Neuronal stem cell (in vitro differentiated cells): ENCODE results near the gene EOMES.
A peak's percentile ranks its signal among the peaks of the same experiment; 100 is the strongest.

ENCODE experiments used
- DNase-seq: peaks from one replicate; pipeline ENCODE4 v3.0.0-alpha.2; 2013; ENCODE audit warnings: low spot score
- H2AFZ ChIP-seq: one replicate; pipeline ENCODE4 v1.6.1; 2013; ENCODE audit warnings: mild to moderate bottlenecking, low read length, inconsistent platforms
- H2AK5ac ChIP-seq: 2 replicates; pipeline ENCODE4 v1.6.1; 2013; ENCODE audit warnings: low read depth, mild to moderate bottlenecking, inconsistent platforms, low read length, moderate library complexity, mixed read lengths
- H2BK120ac ChIP-seq: 2 replicates; pipeline ENCODE4 v1.6.1; 2013; ENCODE audit warnings: low read depth, mild to moderate bottlenecking, inconsistent platforms, low read length, moderate library complexity, mixed read lengths
- H2BK12ac ChIP-seq: one replicate; pipeline ENCODE4 v1.6.1; 2013; ENCODE audit warnings: low read length, inconsistent platforms
- H2BK15ac ChIP-seq: 2 replicates; pipeline ENCODE4 v1.6.1; 2013; ENCODE audit warnings: mild to moderate bottlenecking, low read length, inconsistent platforms, mixed read lengths
- H2BK5ac ChIP-seq: one replicate; pipeline ENCODE4 v1.6.1; 2013; ENCODE audit warnings: inconsistent platforms, mild to moderate bottlenecking, low read length, moderate library complexity
- H3K14ac ChIP-seq: one replicate; pipeline ENCODE4 v1.6.1; 2013; ENCODE audit warnings: low read length, inconsistent platforms
- H3K18ac ChIP-seq: 2 replicates; pipeline ENCODE4 v1.6.1; 2013; ENCODE audit warnings: low read length, inconsistent platforms
- H3K23ac ChIP-seq: 2 replicates; pipeline ENCODE4 v1.6.1; 2013; ENCODE audit warnings: low read depth, mild to moderate bottlenecking, mixed read lengths, low read length, inconsistent platforms; ENCODE audit not compliant: poor library complexity
- H3K27ac ChIP-seq: replicated peaks from 3 replicates; pipeline ENCODE4 v1.5.1; 2013; ENCODE audit warnings: low read length, inconsistent platforms
- H3K27me3 ChIP-seq, 3 experiments: 2 replicates each; pipeline ENCODE4 v1.6.1; 2013; ENCODE audit warnings: low read length in 3 of 3, mild to moderate bottlenecking in 2 of 3, inconsistent platforms in 1 of 3, low read depth in 1 of 3, mixed read lengths in 1 of 3, moderate library complexity in 1 of 3; ENCODE audit not compliant: control insufficient read depth in 3 of 3, insufficient read depth in 3 of 3
- H3K36me3 ChIP-seq, 2 donors: replicated peaks in 1 of 2; 2 replicates each; pipeline ENCODE4 v1.6.1; 2013; ENCODE audit warnings: low read length in 2 of 2; ENCODE audit not compliant: control insufficient read depth in 2 of 2, insufficient read depth in 2 of 2
- H3K4ac ChIP-seq: 2 replicates; pipeline ENCODE4 v1.6.1; 2013; ENCODE audit warnings: inconsistent platforms, mild to moderate bottlenecking, low read length, moderate library complexity
- H3K4me1 ChIP-seq, 2 donors: 1 replicate in 1 of 2; 2 replicates in 1 of 2; pipeline ENCODE4 v1.6.1; 2013; ENCODE audit warnings: low read length in 2 of 2, low read depth in 1 of 2; ENCODE audit not compliant: control insufficient read depth in 2 of 2, insufficient read depth in 1 of 2
- H3K4me2 ChIP-seq: one replicate; pipeline ENCODE4 v1.6.1; 2013; ENCODE audit warnings: mild to moderate bottlenecking, low read length, inconsistent platforms; ENCODE audit not compliant: insufficient read depth, poor library complexity, severe bottlenecking
- H3K4me3 ChIP-seq, 2 donors: 2 replicates each; pipeline ENCODE4 v1.5.1; 2013; ENCODE audit warnings: low read length in 2 of 2, mild to moderate bottlenecking in 2 of 2, inconsistent platforms in 1 of 2, moderate library complexity in 1 of 2
- H3K79me1 ChIP-seq: one replicate; pipeline ENCODE4 v1.6.1; 2013; ENCODE audit warnings: low read depth, mild to moderate bottlenecking, inconsistent platforms, low read length, moderate library complexity
- H3K9ac ChIP-seq: one replicate; pipeline ENCODE4 v1.6.1; 2013; ENCODE audit warnings: mild to moderate bottlenecking, low read depth, low read length, inconsistent platforms; ENCODE audit not compliant: poor library complexity
- H3K9me3 ChIP-seq, 2 donors: replicated peaks in 1 of 2; 2 replicates each; pipeline versions ENCODE3 to v1.6.1; 2013; ENCODE audit warnings: low read length in 2 of 2, mild to moderate bottlenecking in 2 of 2, inconsistent platforms in 1 of 2, low read depth in 1 of 2, mixed read lengths in 1 of 2, moderate library complexity in 1 of 2; ENCODE audit not compliant: control insufficient read depth in 2 of 2, insufficient read depth in 1 of 2
- H4K8ac ChIP-seq: one replicate; pipeline ENCODE4 v1.6.1; 2013; ENCODE audit warnings: low read depth, mild to moderate bottlenecking, inconsistent platforms, low read length, moderate library complexity
- H4K91ac ChIP-seq: one replicate; pipeline ENCODE4 v1.6.1; 2013; ENCODE audit warnings: low read length, low read depth, mild to moderate bottlenecking, inconsistent platforms; ENCODE audit not compliant: poor library complexity
- WGBS, 2 donors: extraction: QIAGEN DNeasy Blood & Tissue Kit; methylation state at CpG; one replicate each; pipeline ENCODE4 v1.1.7; 2013; ENCODE audit warnings: missing lambda C conversion rate in 2 of 2, mixed read lengths in 1 of 2; ENCODE audit not compliant: insufficient read length in 2 of 2, insufficient replicate concordance in 1 of 2; ENCODE audit errors: extremely low coverage in 2 of 2; 5-methylcytosine and 5-hydroxymethylcytosine counted together

EOMES gene

DNA sequence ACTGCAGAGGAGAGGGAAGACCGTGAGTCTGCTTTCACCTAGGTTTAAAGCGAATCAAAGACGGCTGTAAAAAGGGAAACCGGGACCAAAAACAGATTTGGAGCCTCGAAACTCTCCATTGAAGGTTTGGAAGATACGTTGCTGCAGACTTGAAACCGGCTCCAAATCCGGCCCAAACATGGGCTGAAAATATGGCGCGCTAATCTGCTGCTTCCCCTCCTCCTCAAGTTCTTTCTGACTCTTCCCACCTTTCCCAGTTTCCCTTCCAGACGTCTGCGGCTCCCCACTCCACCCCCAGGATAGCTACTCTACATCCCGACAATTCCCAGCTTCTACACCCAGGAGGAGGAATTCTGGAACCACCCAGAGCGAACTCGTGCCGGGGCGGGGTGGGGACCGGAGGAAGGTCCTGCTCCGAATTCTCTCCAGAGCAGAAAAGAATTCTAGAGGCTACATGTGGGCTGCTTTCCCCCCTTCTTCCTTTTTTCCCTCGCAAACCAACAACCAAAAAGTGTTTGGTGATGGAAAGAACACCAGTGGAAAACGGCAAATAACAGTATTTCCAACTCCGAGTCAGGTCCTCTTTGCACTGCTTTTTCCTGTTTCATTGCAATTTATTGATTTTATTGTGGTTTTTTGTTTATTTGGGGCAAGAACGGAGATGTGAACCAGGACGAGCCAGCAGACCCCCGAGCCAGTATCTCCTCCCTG, 8.5 kb downstream of the EOMES start:
- Histone ChIP-seq H3K23ac (no peak overlapping the region), H3K4me3 (no peak overlapping the region), H4K91ac (no peak overlapping the region), H2BK12ac (no peak overlapping the region), H3K4ac (no peak overlapping the region), H3K4me2 (no peak overlapping the region), H2BK120ac (no peak overlapping the region), H3K18ac (no peak overlapping the region), H2BK5ac (no peak overlapping the region), H3K36me3 (no peaks in the 10 kb centered on the region), H3K4me1 (peaks cover 12% of the 10 kb centered on the region in 2 donors), H4K8ac (no peak overlapping the region), H3K9me3 (peaks cover 0 to 3% of the 10 kb centered on the region in 2 donors), H3K27me3 (peaks cover 35 to 69% (median 63%) of the 10 kb centered on the region in 3 experiments), H2AFZ (peak overlapping the region; percentile 92), H3K79me1 (no peaks in the 10 kb centered on the region), H2BK15ac (no peak overlapping the region), H3K14ac (no peak overlapping the region), H2AK5ac (no peak overlapping the region), H3K9ac (no peak overlapping the region), H3K27ac (no peak overlapping the region)
- no peak for DNase-seq
- no CpG with 5 or more reads among the region's 25 CpGs for WGBS, 2 donors

GRCh38 chr3:27713078-27713423, 9.1 kb downstream of the EOMES start:
- Histone ChIP-seq H3K79me1 (no peaks in the 10 kb centered on the region), H2BK5ac (no peak overlapping the region), H3K9ac (no peak overlapping the region), H4K91ac (no peak overlapping the region), H3K9me3 (peaks cover 0 to 3% of the 10 kb centered on the region in 2 donors), H3K4ac (no peak overlapping the region), H3K36me3 (no peaks in the 10 kb centered on the region), H3K27ac (no peak overlapping the region), H3K4me3 (peak overlapping the region in 1 of 2 donors; percentile 52), H2AK5ac (no peak overlapping the region), H2BK12ac (no peak overlapping the region), H2AFZ (peak overlapping the region; percentile 92), H3K27me3 (peaks cover 32 to 63% (median 60%) of the 10 kb centered on the region in 3 experiments), H3K14ac (no peak overlapping the region), H4K8ac (no peak overlapping the region), H2BK15ac (no peak overlapping the region), H3K4me2 (peak overlapping the region; percentile 3), H3K23ac (no peak overlapping the region), H3K4me1 (peaks cover 12% of the 10 kb centered on the region in 2 donors), H2BK120ac (no peak overlapping the region), H3K18ac (no peak overlapping the region)
- DNase-seq = no peak
- no CpG with 5 or more reads among the region's 18 CpGs for WGBS, 2 donors

DNA sequence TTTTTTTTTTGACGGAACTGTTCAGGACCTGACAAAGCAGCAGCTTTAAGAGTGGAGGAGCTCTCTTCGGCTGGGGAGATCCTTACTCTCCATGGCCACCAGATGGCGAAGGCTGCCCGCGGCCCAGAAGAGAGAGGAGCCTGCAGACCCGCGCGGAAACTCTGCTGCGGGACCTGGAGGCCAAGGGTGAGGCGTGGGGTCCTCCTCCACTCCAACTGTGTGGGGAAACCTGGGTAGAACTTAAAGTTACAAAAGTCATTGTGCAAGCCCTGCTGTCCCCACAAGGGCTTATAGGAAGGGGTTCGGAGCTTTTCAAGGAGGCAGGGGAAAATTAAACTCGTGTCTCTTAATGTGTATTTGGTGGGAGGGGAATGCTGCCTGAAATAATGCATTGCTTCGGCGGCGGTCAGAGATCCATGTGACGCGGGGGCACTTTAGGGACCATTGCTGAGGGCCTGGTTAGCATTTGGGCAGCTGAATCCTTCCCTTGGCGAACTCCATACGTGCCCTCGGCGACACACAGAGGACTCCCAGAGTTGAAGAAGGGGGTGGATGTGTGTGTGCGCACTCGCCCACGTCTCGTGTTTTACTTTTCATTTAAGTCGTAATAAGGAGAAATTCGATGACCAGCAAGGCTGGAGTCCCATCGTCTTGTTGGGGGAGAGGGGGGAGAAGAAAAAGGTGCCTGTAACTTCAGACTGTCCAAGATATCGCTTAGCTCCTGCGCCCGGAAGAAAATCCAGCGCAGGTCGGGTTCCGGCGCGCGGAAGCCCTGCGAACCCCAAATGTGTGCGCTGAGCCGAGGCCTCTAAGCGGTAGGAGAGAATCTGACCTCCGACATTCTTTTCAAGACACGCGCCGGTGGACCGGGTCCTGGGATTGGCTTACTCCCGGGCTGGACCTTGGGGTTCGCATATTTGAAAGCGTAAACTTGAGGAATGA, 9.7 kb downstream of the EOMES start:
- Histone ChIP-seq H3K9ac (no peak overlapping the region), H3K27ac (no peak overlapping the region), H3K14ac (no peak overlapping the region), H3K36me3 (no peaks in the 10 kb centered on the region), H3K4ac (no peak overlapping the region), H3K23ac (no peak overlapping the region), H3K4me1 (peaks cover 12% of the 10 kb centered on the region in 2 donors), H2BK12ac (no peak overlapping the region), H3K4me2 (peak overlapping the region; percentile 62), H2AFZ (peak overlapping the region; percentile 92), H4K91ac (no peak overlapping the region), H3K4me3 (peak overlapping the region in 1 of 2 donors; percentile 52), H3K9me3 (peaks cover 0 to 2% of the 10 kb centered on the region in 2 donors), H3K79me1 (no peaks in the 10 kb centered on the region), H2BK15ac (no peak overlapping the region), H2BK120ac (no peak overlapping the region), H3K18ac (no peak overlapping the region), H3K27me3 (peaks cover 31 to 57% (median 53%) of the 10 kb centered on the region in 3 experiments), H4K8ac (no peak overlapping the region), H2AK5ac (no peak overlapping the region), H2BK5ac (no peak overlapping the region)
- WGBS, 2 donors = no CpG with 5 or more reads among the region's 49 CpGs
- DNase-seq = no peak

- Histone ChIP-seq H2BK5ac (no peak overlapping the region), H3K27me3 (peaks cover 9 to 16% (median 12%) of the 10 kb centered on the region in 3 experiments), H3K23ac (no peak overlapping the region), H3K9ac (no peak overlapping the region), H2AK5ac (no peak overlapping the region), H3K4me2 (no peak overlapping the region), H3K4me1 (peaks cover 3 to 5% of the 10 kb centered on the region in 2 donors), H2BK12ac (no peak overlapping the region), H3K14ac (no peak overlapping the region), H3K27ac (no peak overlapping the region), H2BK120ac (no peak overlapping the region), H4K91ac (no peak overlapping the region), H4K8ac (no peak overlapping the region), H3K4ac (no peak overlapping the region), H3K36me3 (no peaks in the 10 kb centered on the region), H3K4me3 (no peak overlapping the region), H2BK15ac (no peak overlapping the region), H3K79me1 (no peaks in the 10 kb centered on the region), H3K9me3 (no peaks in the 10 kb centered on the region), H3K18ac (no peak overlapping the region), H2AFZ (no peak overlapping the region)
- DNase-seq = no peak
- no CpG with 5 or more reads among the region's 4 CpGs for WGBS, 2 donors
These were observed 13.9 kb downstream of the EOMES start for GRCh38 chr3:27708250-27708649.
